Inferior parietal cortex (tissue), 1 donor: ENCODE results near the gene KRTAP4-11.
"Not testable (repeated sequence)": the region's sequence is repeated elsewhere in the genome, so short reads cannot be mapped to it uniquely, and the experiment has no call there.

Source experiments
- DNase-seq: peaks from one replicate; pipeline ENCODE4 v3.0.0-alpha.2; 2016; ENCODE audit errors: extremely low spot score

The KRTAP4-11 gene

GRCh38 chr17:41084100-41084856 is 33.9 kb downstream of the KRTAP4-11 start, which contains the start of gene KRTAP4-7:
TSS of gene KRTAP4-7 (plus strand) at chr17:41084150. CDS start at chr17:41084207, 57 bp downstream.
- not testable (repeated sequence) for DNase-seq

- DNase-seq: not testable (repeated sequence)
Measured at GRCh38 chr17:41083427-41083826, 34.7 kb downstream of the KRTAP4-11 start.

GRCh38 chr17:41082626-41083025 is 35.5 kb downstream of the KRTAP4-11 start:
- no peak for DNase-seq

- DNase-seq: no peak
Measured at GRCh38 chr17:41076788-41077187, 41.4 kb downstream of the KRTAP4-11 start.

GRCh38 chr17:41073676-41074075 is 44.5 kb downstream of the KRTAP4-11 start:
- no peak for DNase-seq

- DNase-seq: no peak
Measured at GRCh38 chr17:41071606-41072360, 46.4 kb downstream of the KRTAP4-11 start.

- no peak for DNase-seq
Measured at GRCh38 chr17:41069031-41069430, 49.1 kb downstream of the KRTAP4-11 start.

- no peak for DNase-seq
Measured at GRCh38 chr17:41067281-41067680, 50.9 kb downstream of the KRTAP4-11 start.
